ENCODE results near the gene NUBP2.

Gene NUBP2

GRCh38 chr16:1831186-1832075 lies 48.7 kb downstream of the NUBP2 start:
- DNase-seq = no peak

GRCh38 chr16:1832838-1833454 lies 50.2 kb downstream of the NUBP2 start:
- DNase-seq = no peak

GRCh38 chr16:1834096-1834495 lies 51.3 kb downstream of the NUBP2 start:
- no peak for DNase-seq

Data from KG1 (cell line).